Amniotic epithelial cell (primary cell): ENCODE data around the gene SPRN.
"Not testable (repeated sequence)": the region's sequence is repeated elsewhere in the genome, so short reads cannot be mapped to it uniquely, and the experiment has no call there.

Experiments used
- DNase-seq: peaks from one replicate; pipeline ENCODE4 v3.0.0-alpha.2; 2010; ENCODE audit warnings: low read depth

Gene SPRN

DNA sequence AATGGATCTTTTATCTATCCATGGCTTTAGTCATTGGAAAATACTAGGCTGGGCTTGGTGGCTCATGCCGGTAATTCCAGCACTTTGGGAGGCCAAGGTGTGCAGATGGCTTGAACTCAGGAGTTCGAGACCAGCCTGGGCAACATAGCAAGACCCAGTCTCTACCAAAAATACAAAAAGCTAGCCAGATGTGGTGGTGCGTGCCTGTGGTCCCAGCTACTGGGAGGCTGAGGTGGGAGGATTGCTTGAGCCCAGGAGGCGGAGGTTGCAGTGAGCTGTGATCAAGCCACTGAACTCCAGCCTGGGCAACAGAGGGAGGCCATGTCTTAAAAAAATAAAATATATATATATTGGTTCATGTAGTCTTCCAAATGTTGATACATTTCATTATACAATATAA, 37.5 kb downstream of the SPRN start:
- DNase-seq: not testable (repeated sequence)

DNA sequence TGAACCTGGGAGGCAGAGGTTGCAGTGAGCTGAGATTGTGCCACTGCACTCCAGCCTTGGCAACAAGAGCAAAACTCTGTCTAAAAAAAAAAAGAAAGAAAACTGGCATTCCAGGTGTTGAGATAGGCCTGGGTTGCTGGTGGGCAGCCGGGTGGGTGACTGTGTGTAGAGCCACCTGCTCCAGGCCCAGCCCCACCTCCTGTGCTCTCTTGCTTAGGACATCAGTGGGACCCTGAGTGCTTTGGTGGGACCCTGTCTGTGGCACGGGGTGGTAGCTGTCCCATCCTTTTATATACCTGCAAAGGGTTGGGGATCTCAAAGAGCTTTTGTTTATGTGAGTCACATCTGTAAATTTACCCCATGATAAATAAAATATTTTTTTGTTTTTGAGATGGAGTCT, 39.2 kb downstream of the SPRN start:
- DNase-seq: no peak

DNA sequence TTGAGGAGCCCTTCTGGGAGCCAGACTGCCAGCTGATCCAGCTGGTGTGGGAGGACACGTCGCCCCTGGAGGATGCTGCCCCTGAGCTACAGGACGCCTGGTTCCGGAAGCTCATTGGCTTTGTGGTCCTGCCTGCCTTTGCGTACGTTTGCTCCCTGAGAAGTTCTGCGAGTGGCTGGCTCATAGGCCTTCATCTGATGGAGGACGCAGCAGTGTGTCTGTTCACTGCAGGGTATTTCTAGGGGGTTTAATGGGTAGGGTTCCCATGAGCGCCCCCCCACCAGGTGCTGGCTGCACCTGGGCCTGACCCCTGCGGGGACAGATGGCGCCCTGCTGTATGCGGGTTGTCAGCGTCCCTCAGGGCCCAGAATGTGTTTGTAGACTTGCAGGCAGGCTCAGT, 40.4 kb downstream of the SPRN start:
- DNase-seq: no peak

DNA sequence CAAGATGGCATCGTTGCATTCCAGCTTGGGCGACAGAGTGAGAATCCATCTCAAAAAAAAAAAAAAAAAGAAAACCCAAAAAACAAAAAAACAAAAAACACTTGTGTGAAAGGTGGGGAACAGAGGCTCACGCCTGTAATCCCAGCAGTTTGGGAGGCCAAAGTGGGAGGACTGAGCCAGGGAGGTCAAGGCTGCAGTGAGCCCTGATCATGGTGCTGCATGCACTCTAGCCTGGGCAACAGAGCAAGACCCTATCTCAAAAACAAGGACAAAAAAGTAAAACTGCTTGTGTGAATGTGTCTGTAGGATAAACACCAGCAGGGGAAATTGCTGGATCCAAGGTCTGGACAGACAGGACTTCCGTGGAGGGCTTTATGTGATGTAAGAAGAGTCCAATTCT, 40.9 kb downstream of the SPRN start:
- no peak for DNase-seq

DNA sequence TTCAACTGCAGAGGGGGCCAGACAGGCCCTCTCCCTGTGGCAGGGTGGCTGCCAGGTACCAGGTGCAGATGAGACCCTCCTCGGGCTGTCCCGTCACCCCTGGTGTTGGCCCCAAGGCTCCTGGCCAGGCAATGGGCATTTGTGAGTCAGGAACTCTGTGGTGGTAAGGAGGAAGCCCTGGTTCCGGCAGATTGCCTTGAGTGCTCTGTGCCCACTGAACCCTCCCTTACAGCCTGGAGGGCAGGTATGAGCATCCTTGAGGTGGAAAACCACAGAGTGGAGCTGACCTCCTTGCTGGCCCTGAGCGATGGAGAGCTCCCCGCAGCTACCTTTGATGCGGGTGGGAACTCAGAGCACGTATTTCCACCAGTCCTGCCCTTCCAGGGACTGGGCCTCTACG, 43.4 kb downstream of the SPRN start:
- DNase-seq: no peak

DNA sequence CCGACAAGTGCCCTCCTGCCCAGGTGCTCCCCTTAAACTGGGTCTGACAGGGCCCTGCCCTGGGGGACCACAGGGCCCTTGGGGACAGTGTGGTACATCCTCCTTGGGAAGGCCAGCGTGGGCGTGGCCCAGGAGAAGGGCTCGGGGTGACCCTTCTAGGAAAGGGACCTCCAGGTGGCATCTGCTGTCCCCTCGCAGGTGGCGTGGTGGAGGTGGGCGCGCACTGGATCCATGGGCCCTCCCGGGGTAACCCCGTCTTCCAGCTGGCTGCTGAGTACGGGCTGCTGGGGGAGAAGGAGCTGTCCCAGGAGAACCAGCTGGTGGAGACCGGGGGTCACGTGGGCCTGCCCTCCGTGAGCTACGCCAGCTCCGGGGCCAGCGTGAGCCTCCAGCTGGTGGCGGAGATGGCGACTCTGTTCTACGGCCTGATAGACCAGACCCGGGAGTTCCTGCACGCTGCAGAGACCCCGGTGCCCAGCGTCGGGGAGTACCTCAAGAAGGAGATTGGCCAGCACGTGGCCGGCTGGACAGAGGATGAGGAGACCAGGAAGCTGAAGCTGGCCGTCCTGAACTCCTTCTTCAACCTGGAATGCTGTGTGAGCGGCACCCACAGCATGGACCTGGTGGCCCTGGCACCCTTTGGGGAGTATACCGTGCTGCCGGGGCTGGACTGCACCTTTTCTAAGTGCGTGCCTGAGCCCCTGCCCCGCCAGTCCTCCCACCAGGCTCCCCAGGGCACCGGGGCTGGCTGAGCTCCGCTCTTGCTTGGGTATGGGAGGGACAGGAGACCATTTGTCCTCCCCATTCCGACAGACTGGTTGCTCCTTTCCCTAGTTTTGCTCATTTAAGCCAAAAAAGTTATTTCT, 44.4 kb downstream of the SPRN start:
- DNase-seq: no peak

DNA sequence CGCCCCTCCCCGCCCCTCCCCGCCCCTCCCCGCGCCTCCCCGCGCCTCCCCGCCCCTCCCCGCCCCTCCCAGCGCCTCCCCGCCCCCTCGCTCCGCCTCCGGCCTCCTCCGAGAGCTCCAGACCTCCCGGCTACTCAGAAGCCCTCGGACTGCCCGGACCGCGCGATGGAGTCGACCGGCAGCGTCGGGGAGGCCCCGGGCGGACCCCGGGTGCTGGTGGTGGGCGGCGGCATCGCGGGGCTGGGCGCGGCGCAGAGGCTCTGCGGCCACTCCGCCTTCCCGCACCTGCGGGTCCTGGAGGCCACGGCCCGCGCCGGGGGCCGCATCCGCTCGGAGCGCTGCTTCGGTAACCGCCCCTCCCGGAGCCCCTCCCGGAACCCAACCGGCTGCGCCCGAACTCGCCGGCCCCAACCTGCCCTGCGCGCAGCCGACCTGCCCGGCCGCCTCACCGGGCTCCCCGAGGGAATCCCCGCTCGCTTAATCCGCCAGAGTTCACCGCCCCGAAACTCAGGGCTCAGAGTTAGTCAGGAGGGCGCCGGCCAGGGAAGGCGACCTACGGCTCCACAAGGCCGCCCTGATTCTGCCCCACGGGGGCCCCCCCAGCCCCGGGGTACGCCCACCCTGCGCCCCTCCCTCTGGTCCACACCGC, 45.1 kb downstream of the SPRN start, which contains the start of gene PAOX:
TSS of gene PAOX (plus strand) at position 111 of the 649 bp plus-strand sequence. CDS start at position 166, 55 bp downstream.
- DNase-seq: peak; percentile 51

DNA sequence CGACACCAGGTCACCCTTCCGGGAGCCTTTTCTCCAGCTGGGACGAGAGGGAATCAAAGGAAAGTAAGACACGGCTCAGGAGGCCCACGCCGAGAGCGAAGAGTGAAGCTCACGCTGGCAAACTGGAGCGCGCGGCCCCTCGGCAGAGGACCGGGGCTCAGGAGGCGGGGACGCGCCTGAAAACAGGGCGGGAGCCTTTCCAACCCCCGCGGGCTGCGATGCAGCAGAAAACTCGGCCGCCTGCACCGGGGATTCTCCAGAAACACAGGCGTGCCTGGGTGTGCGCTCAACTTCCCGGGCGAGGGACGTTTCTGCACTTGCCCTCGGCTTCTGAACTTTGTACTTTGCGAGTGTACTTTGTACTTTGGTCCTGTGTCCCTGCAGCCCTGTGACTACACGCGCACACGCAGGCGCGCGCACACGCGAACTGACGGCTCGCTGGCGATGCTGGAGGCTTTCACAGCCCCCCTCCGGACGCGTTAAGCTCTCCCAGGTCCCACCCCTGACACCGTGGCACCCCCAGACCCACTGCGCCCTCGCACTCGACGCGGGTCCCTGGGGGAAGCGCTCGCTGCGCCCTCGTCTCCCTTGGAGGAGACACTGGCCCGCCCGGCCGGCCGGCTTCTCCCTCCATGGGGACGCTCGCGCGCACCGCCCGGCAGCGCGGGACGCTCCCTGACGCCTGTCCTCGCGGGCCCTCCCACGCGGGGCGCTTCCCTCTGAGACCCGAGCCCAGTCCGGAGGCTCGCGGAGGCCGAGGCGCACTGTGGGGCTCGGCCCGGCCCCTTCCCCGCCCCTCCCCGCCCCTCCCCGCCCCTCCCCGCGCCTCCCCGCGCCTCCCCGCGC, 46.0 kb downstream of the SPRN start:
- peak; percentile 32 for DNase-seq

DNA sequence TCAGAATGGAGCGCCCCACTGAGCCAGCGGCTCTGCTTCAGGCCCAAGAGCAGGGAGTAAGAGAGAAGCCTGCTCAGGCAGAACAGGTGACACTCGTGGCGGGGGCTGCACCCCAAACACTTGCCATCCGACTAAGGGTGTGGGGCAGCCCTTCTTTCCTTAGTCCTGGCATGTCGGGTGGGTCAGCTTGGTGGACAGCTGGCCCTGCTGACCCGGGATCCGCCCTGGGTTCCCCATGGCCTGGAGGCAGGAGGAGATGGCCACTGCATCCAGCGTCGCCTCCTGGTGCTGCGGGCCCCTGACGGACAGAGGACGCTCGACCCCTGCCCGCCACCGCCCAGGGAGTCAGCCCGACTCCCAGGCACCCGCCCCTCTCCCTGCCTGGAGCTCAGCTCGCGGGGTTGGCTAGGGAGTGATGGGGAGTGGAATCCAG, 46.6 kb downstream of the SPRN start:
- no peak for DNase-seq

DNA sequence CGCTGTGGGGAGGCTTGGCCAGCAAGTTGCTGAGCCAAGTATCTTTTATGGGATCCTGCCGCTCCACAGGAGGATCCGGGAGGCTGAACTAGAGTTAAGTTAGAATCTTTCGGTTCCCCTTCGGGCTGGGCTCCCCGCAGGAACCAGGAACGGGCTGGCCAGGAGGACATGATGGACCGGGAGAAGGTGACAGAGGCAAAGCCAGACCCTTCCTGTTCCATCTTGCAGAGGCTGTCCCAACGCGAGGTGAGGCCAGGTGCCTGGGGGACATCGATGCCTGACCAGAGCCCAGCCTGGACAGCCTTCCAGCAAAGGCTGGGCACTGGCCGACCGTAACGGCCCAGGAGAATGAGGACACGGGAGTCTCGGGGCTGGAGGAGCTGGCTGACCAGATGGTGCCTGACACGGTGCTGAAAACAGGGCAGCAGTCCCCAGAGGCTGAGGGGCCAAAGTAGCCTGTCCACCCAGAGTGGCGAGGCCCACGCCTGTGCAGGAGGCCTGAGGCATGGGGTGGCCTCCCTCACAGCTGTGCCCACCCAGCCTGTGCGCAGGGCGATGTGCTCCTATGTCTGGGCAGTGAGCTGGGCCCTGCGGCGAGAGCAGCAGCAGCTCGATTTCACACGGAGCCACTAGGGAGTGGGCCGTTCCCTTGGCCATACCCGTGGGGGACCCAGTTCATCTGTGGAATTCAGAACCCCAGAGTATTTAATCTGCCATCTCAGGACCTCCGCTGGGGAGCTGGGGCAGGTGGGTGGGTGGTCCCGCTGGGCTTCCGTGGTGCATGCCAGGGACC, 47.2 kb downstream of the SPRN start:
- no peak for DNase-seq

DNA sequence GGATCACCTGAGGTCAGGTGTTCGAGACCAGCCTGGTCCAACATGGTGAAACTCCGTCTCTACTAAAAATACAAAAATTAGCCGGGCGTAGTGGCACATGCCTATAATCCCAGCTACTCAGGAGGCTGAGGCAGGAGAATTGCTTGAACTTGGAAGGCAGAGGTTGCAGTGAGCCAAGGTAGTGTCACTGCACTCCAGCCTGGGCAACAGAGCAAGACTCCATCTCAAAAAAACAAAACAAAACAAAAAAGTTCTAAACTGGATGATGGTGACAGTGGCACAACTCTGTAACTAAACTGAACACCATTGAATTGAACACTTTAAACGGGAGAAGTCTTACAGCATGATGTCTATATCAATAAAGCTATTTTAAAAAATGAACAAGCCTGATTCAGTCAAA, 48.2 kb downstream of the SPRN start:
- DNase-seq: not testable (repeated sequence)

DNA sequence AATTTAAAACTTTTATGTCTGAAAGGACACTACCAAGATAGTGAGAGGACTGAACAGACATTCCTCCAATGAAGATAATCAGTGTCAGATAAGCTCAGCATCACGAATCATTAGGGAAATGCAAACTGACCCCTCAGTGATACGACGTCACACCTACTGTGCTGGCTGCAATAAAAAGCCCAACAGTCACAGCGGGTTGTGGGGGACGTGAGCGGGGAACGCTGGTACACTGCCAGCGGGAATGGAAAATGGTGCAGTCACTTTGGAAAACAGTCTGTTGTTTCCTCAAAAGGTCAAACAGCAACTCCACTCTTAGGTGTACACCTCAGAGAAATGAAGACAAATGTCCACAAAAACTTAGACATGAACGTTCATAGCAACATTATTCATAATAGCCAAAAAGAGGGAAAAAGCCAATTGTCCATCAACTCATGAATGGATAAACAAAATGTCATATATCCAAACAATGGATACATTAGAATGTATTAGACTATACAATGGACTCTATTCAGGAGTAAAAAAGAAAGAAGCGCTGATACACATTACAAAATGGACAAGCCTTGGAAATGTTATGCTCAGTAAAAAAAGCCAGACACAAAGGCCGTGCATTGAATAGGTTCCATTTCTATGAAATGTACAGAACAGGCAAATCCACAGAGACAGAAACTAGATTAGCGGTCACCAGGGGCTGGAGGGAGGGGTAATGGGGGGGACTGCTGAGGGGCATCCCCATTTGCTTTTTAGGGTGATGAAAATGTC, 48.9 kb downstream of the SPRN start:
- DNase-seq: no peak

DNA sequence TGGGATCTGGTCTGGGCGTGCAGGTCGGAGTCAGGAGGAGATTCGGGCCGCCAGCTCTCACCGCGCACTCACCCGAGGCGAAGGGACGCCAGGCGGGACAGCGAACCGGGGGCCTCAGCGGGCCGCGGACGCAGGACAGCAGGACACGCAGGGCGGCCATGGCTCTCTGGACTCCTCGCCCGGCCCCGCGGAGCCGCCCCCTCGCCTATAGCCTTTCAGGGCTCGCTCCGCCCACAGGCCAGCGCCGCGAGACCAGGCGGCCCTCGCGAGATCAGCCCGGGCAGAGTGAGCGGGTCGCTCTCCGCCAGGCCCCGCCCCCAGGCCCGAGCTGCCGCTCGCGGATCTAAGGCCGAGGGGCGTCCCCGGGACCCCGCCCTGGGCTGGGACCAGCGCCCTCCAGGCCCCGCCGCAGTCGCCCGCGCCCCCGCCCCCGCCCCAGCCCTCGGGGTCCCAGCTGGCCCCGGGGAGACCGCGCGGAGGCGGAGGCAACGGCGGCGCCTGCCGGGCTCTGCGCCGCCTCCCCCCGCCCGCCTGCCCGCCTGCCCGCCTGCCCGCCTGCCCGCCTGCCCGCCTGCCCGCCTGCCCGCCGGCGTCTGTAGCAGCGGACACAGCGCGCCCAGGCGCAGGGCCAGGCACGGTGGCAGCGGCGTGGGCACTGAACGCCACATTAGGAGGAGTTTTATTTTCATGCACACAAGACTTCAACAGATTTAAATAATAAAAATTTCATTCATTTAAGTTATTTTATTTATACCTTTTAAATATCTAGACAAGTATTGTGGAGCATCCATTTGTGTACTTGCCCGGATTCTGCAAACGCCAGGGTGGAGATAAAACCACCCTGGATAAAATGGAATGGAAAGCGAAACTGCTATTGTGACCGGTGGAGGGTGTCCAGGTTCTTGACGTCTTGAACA, 51.0 kb downstream of the SPRN start, which contains the start of gene ECHS1:
TSS of gene ECHS1 (minus strand) at position 181 of the 917 bp plus-strand sequence. CDS start at position 160, 21 bp downstream.
- peak; percentile 78 for DNase-seq

DNA sequence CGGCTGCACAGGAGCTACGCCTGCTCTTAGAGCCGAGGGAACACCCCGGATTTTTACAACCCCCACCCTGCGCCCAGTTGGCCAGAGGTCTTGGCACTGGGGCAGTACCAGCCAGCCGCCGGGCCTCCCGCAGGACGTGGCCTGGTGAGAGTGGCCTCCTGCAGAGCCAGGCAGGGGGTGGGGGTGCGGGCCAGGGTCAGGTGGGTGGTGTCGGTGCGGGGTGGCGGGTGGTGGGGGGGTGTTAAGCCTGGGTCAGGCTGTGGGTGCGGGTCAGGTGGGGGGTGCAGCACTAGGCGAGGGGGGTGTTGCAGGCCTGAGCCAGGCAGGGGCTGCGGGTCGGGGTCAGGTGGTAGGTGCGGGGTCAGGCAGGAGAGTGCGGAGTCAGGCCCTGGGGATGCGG, 51.9 kb downstream of the SPRN start:
- no peak for DNase-seq
